Astrocyte of the spinal cord (primary cell): ENCODE data around the gene MACROD2.

Experiments used
- DNase-seq: peaks from one replicate; pipeline ENCODE4 v3.0.0; 2011; ENCODE audit warnings: low read depth, low spot score
- H3K4me3 ChIP-seq: 2 replicates; pipeline ENCODE4 v1.5.1; 2011; ENCODE audit warnings: low read depth, mild to moderate bottlenecking, low read length, moderate library complexity
- CTCF ChIP-seq: IDR thresholded peaks from 2 replicates; pipeline ENCODE4 v1.5.1; 2012; ENCODE audit warnings: low read depth, mild to moderate bottlenecking, low read length, inconsistent platforms
- in situ Hi-C: cut with HindIII; loops from 2 replicates; pipeline ENCODE4 v1.10.0; 2017; ENCODE audit warnings: low sequenced_read_pairs

Gene MACROD2

GRCh38 chr20:15699431-15700146 is 1704.3 kb downstream of the MACROD2 start:
- in situ Hi-C loops = no loop called here
- no peak for TF ChIP-seq CTCF
- DNase-seq = no peak
- no peak overlapping the region for H3K4me3 ChIP-seq

DNA sequence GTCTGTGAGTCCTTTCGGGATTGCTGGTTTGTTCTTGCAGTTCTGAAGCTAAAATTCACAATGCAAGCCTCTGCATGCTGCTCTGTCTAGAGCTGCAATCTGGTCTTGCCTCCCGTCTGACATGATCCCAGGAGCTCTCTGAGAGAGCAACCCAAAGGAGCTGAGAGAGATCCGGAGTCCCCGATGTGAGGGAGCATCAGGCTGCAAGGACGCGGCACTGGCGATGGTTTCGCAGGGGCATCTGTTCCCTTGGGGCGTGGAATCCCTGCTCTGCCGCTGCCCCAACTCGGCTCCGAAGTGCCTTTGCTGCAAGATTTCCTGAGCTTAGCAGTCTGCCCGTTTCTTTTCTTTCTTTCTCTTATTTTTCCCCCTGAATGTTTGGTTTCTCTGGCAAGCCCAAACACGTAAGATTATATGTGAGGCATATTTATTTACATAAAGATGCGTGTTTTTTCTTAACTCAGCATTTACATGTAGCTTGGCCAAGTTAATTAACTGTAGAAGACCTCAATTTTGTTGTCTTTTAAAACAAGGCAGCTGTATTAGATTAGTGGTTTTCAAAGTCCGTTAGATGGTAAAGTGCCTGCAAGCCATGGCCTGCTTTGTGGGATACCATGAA is 1704.9 kb downstream of the MACROD2 start:
- no peak for DNase-seq
- TF ChIP-seq CTCF = no peak
- H3K4me3 ChIP-seq = no peak overlapping the region
- in situ Hi-C loops = no loop called here

DNA sequence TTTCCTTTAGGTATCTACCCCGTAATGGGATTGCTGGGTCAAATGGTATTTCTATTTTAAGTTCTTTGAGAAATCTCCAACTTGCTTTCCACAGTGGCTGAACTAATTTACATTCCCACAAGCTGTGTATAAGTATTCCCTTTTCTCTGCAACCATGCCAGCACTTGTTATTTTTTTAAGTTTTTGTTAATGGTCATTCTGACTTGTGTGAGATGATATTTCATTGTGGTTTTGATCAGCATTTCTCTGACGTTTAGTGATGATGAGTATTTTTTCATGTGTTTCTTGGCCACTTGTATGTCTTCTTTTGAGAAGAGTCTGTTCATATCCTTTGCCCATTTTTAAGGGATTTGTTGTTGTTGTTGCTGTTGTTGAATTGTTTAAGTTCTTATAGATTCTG is 1706.8 kb downstream of the MACROD2 start:
- no peak overlapping the region for H3K4me3 ChIP-seq
- in situ Hi-C loops = no loop called here
- peak; percentile 76 for DNase-seq
- TF ChIP-seq CTCF = no peak

GRCh38 chr20:15703171-15703911 is 1708.0 kb downstream of the MACROD2 start:
- DNase-seq = peak; percentile 84
- no peak for TF ChIP-seq CTCF
- in situ Hi-C loops = no loop called here
- H3K4me3 ChIP-seq = no peak overlapping the region

DNA sequence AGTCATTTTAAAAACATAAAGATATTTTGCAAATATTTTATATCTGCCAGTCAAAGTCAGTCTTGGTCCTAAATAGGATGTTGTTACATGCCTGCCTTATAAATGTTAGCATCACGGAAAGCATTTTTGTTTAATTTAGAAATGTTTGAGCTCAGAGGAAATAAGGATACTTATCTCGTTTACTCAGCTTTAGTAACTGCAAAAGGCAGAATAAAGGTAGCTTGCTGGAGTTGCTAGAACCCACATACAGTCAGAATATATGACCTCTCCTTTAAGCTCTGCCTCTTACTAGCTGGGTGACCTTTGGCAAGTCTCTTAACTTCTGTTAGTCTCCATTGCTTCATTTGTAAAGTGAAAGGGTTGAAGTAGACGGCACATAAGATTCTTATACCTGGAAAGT is 1710.7 kb downstream of the MACROD2 start:
- in situ Hi-C loops = no loop called here
- TF ChIP-seq CTCF = no peak

GRCh38 chr20:15706719-15707118 is 1711.4 kb downstream of the MACROD2 start:
- in situ Hi-C loops = no loop called here
- H3K4me3 ChIP-seq = no peak overlapping the region
- TF ChIP-seq CTCF = no peak
- no peak for DNase-seq

More for the DNA sequence above, 1710.7 kb downstream of the MACROD2 start:
- DNase-seq = no peak
- H3K4me3 ChIP-seq = no peak overlapping the region
